ENCODE measurements around the gene SERGEF. TPM values are rescaled to one million over a fixed set of nuclear protein-coding genes. Genes with fewer than 3 reads are reported as not detected.
"Not testable (repeated sequence)": the region's sequence is repeated elsewhere in the genome, so short reads cannot be mapped to it uniquely, and the experiment has no call there.

The SERGEF gene
- total RNA-seq, 2 donors from 2014 or later = 21.1 to 28.2 TPM

GRCh38 chr11:17883946-17884345, 128.9 kb downstream of the SERGEF start:
- ATAC-seq (no peak), DNase-seq (no peak)
- intact Hi-C loops (cut with DNase I) = no loop called here

DNA sequence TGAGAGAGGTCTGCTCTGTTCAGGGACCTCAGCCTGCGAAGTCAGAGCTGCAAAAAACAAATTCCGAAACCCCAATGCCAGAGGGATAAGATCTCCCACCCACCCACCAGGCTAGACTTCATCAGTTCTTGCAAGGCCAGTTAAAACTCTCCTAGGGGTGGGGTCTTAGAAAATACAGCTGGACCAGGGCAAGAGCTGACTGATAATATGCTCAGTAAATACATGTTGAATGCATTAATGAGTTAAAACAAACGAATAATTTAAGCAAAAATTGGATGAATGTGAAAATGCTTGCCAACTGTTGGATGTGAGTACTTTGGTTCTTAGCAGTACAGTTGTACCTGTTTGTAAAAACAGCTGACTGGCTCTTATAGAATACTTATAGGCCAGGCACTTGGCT, 129.8 kb downstream of the SERGEF start:
- no peak for ATAC-seq
- no peak for DNase-seq
- intact Hi-C loops (cut with DNase I) = no loop called here

DNA sequence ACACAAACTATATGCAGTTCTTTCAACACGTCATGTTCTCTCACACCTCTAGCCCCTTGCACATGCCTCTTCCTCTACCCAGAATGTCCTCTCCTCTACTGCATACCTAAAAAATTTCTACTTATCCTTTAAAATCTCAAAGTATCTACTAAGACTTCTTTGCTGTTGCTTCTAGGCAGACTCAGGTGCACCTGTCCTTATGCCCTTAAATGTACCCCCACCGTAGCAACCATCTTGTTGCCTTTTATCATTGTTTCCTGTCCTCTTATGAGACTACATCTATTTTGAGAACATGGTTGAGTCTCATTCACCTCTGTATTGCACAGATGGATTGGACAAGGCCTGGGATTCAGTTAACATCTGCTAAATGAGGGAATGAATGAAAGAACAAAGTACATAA, 134.1 kb downstream of the SERGEF start:
- no peak for ATAC-seq
- no peak for DNase-seq
- intact Hi-C loops (cut with DNase I) = no loop called here

GRCh38 chr11:17877886-17878285, 135.0 kb downstream of the SERGEF start:
- DNase-seq (no peak), ATAC-seq (no peak)
- intact Hi-C loops (cut with DNase I) = no loop called here

DNA sequence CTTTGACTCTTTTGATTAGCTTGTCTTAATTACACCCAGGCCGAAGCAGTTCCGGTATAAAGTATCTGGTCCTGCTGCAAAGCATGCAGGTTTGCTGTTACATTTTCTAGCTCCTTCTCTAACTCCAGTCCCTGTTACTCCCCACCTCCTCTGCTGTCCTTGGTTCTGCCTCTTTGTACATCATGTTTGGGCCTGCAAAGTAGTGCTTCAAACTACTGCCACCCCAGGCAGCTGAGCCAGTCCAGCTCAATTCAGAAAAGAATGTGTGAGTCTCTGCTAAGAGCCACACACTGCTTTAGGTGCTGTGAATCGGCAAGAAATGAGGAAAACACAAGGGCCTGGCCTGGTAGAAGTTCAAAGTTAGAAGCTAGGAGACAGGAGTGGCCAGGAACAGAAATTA, 136.0 kb downstream of the SERGEF start:
- ATAC-seq = no peak
- no peak for DNase-seq
- intact Hi-C loops (cut with DNase I) = no loop called here

DNA sequence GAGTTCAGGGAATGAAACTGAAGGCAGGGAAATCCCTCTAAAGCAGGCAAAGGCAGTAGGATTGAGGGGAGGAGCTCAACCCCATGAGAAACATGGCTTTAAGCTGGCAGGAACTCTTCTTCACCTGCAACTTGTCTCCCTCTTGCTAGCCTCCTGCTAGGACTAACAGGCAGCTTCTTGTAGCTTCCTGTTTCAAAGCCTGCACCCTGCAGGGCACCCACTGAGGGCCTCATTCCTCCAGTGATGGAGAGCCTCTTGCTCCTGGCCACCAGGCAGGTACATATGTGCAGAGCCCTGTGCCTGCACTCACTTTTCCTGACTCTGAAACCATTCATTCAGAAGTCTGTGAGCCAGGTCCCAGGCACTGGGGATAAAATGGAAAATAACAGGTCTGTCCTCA, 137.0 kb downstream of the SERGEF start:
- intact Hi-C loops (cut with DNase I) = no loop called here
- ATAC-seq (no peak), DNase-seq (no peak)

DNA sequence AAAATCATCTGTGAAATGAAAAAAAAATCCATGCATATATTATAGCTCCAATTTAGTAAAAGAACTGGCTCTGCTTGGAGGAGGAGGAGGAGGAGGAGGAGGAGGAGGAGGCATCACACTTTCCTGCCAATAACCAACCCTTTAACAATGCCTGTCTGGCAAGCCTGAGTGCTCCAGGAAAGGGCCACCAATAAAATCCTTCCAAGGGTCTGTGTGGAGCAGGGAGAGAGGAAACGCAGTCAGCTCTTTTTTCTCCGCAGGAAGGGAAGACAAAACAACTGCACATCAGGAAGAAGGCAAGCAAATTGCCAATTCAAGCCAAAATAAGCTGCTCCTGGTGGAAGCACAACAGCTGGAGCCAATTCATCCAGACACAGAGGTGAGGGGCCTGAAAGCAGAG, 139.3 kb downstream of the SERGEF start:
- DNase-seq (no peak), ATAC-seq (peak; percentile 12 to 45)
- intact Hi-C loops (cut with DNase I) = no loop called here

GRCh38 chr11:17868398-17868797, 144.4 kb downstream of the SERGEF start:
- intact Hi-C loops (cut with DNase I); DNase-seq; ATAC-seq: not testable (repeated sequence)

- no peak for DNase-seq
- ATAC-seq = no peak
- intact Hi-C loops (cut with DNase I) = no loop called here
These were observed 145.5 kb downstream of the SERGEF start for GRCh38 chr11:17867341-17867740.

DNA sequence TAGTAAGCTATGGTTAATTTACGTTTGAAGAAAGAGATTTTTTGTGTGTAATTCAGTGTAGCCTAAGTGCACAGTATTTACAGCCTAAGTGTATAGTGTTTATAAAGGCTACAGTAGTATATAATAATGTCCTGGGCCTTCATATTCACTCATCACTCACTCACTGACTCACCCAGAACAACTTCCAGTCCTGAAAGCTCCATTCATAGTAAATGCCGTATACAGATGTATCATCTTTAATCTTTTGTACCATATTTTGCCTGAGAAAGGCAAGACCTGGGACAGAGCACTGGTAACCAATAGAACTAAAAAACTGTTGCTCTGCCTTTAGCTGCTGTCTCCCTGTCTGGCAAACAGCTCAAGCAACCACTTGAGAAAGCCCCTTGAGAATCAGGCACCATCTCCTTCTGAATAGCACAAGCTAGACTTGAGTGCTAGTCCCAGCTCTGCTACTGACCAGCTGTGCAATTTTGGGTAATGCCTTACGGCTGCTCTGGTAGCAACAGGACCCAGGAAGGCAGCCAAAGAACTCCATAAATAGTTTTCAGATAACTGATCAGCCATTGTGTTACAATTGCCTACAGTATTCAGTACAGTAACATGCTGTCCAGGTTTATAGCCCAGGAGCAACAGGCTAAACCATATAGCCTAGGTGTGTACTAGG, 146.9 kb downstream of the SERGEF start:
- intact Hi-C loops (cut with DNase I) = no loop called here
- ATAC-seq (peak; percentile 38 to 70), DNase-seq (no peak)

DNA sequence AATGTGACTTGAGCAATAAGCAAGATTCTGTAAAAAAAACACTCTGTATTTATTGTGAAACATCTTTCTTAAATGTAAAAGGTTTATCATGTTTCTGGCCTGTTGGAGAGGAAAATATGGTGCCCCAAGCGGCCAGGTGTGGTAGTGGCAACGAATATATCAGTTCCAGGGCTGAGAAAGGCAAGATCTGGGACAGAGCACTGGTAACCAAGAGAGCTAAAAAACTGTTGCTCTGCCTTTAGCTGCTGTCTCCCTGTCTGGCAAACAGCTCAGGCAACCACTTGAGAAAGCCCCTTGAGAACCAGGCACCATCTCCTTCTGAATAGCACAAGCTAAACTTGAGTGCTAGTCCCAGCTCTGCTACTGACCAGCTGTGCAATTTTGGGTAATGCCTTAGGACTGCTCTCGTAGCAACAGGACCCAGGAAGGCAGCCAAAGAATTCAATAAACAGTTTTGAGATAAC, 148.3 kb downstream of the SERGEF start:
- DNase-seq (no peak), ATAC-seq (no peak)
- intact Hi-C loops (cut with DNase I) = no loop called here

DNA sequence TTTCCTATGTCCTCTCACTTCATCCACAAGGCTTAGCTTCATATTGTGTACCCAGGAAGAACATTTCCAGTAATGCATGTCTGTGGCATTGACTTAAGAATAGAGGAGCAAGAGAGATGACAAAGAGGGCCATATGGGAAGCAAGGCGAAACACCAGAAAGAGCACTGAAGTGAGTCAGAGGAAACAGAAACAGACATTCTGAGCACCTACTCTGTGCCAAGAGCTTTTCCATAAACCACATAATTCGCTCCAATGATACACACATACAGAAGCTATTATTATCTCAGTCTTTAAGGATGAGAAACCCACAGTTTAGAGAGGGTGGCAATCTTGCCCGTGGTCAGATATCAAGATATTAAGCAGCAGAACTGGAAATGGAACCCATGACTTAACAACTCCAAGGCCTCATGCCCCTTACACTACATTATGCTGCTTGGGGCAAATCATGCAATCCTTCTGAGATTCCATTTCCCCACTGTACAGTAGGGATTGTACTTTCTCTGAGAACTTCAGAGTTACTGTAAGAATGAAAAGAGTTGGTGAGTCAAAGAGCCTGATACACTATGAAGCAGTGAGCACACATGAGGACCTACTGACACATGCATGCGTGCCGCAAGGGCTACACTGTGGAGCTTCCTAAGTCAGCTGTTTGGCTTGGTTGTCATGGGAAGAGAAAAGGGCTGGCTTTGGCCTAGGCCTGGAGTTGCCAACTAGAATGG, 151.7 kb downstream of the SERGEF start:
- intact Hi-C loops (cut with DNase I) = no loop called here
- DNase-seq (no peak), ATAC-seq (no peak)

DNA sequence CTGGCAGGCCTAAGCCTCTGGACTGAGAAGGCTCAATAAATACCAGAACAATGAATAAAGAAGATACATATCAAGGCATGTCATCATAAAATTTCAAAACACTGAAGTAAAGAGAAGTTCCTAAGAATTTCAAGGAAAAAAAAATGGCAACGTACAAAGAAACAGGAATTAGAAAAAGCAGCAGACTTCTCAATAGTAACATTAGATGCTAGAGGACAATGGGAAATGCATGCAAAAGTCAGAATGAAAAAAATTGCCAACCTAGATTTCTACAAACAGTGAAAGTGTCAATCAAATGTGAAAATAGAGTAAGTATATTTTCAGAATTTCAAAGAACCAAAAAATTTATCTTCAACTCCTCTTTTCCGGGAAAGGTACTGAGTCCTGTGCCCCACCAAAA, 153.3 kb downstream of the SERGEF start:
- ATAC-seq = no peak
- intact Hi-C loops (cut with DNase I) = no loop called here
- DNase-seq = no peak

DNA sequence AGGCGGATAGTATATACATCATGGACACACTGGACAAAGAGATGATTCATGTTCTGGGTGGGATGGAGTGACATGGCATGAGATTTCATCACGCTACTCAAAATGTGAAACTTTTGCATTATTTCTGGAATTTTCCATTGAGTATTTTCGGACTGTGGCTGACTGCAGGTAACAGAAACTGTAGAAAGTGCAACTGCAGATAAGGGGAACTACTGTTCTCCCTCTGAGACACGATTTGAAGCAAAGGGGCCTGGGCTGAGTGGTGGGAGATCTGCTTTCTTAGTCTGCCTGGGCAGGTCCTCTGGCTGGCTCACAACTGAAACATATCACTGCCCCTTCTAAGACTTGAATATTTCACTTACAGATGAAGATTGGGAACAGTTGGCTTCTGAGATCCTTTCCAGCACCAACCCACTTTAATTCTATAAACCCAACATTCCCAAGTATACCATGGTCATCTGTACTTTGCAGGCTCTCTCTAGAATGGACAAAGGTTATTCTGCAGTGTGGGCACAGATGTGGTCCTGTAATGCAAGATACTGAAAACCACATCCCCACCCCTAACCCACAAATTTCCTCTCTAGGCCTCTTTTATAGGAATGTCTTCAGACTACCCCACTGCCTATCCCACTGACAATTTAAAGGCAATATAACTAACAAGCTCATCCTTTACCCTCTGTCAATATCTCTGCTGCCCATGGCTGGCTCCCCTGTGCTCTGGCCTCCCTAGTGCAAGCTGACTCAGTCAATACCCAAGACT, 157.1 kb downstream of the SERGEF start:
- DNase-seq = no peak
- no peak for ATAC-seq
- intact Hi-C loops (cut with DNase I) = no loop called here

- ATAC-seq = no peak
- intact Hi-C loops (cut with DNase I) = no loop called here
- DNase-seq = no peak
These were observed 159.6 kb downstream of the SERGEF start for GRCh38 chr11:17853280-17853679.

GRCh38 chr11:17852246-17852645, 160.6 kb downstream of the SERGEF start:
- DNase-seq (no peak), ATAC-seq (no peak)
- intact Hi-C loops (cut with DNase I) = no loop called here

DNA sequence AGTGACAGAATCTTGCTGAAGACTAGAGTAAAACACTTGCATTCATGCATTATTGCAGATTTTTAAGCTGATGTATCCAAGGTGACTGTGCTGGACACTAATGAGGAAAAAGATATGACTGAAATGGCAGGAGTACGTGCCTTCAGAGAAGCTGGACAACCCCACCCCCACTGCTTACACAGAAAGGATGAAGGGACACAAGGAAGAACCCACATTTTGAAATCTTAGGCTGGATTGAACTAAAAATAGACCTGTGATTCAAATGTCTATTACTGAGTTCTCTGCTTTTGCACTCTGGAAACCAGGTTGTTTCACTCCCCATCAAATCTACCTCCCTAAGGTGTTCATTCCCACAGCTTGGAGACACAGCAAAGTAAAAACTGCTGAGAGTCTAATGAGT, 161.2 kb downstream of the SERGEF start:
- ATAC-seq (no peak), DNase-seq (no peak)
- intact Hi-C loops (cut with DNase I) = no loop called here

- intact Hi-C loops (cut with DNase I) = no loop called here
- ATAC-seq (no peak), DNase-seq (no peak)
These were observed 162.5 kb downstream of the SERGEF start for GRCh38 chr11:17850336-17850735.

GRCh38 chr11:17848715-17849114, 164.1 kb downstream of the SERGEF start:
- ATAC-seq = no peak
- intact Hi-C loops (cut with DNase I) = loop anchor here in 1 of 2 donors (5.0 to 10.0 kb wide), 2 partner anchors 86 to 126 kb away; no protein-coding TSS in a partner anchor
- DNase-seq = no peak

- DNase-seq (no peak), ATAC-seq (peak; percentile 34 to 55)
- intact Hi-C loops (cut with DNase I) = loop anchor here in 1 of 2 donors (5.0 to 10.0 kb wide), 2 partner anchors 85 to 128 kb away; no protein-coding TSS in a partner anchor
These were observed 165.9 kb downstream of the SERGEF start for GRCh38 chr11:17846852-17847453.

All from left cardiac atrium (tissue), 4 donors.